ENCODE data around the gene ZDHHC3. TPM values are rescaled to one million over a fixed set of nuclear protein-coding genes. Genes with fewer than 3 reads are reported as not detected.

Gene ZDHHC3
- total RNA-seq, 1 experiment from 2014 or later = 49.5 TPM

GRCh38 chr3:44903314-44903713 is 72.7 kb downstream of the ZDHHC3 start:
- no peak for DNase-seq (ENCODE audit: low read depth, low spot score)
- ATAC-seq = no peak
- CTCF ChIA-PET = no interaction called here
- in situ Hi-C loops (cut with HindIII; ENCODE audit: low pct_unique_long_range_greater_than_20kb, low sequenced_read_pairs) (no loop called here), intact Hi-C loops (cut with micrococcal nuclease; ENCODE audit: unreplicated experiment) (no loop called here)
- BruUV-seq (replicated peaks) = no TSS peak
- Histone ChIP-seq H3K36me3 (ENCODE audit: control insufficient read depth, insufficient read depth, low read length) (no peaks in the 10 kb centered on the region), H3K4me1 (ENCODE audit: control insufficient read depth, insufficient read depth, low read length) (no peaks in the 10 kb centered on the region), H3K27ac (ENCODE audit: low read length) (no peak overlapping the region), H3K9me3 (ENCODE audit: control insufficient read depth, insufficient read depth, low read depth, low read length) (no peaks in the 10 kb centered on the region), H3K4me3 (ENCODE audit: low read depth in 2 of 2, low read length in 2 of 2) (no peak overlapping the region), H3K27me3 (ENCODE audit: control insufficient read depth, insufficient read depth, low read length) (no peaks in the 10 kb centered on the region)
- POLR2A ChIA-PET = no interaction called here
- no peak for TF ChIP-seq POLR2AphosphoS5 (IDR thresholded peaks at IDR 0.05; ENCODE audit: low read depth, low read length)
- TF ChIP-seq CTCF (IDR thresholded peaks at IDR 0.05) = no peak
- no peak for TF ChIP-seq REST (IDR thresholded peaks at IDR 0.05; ENCODE audit: insufficient read depth in 1 of 2, low read depth in 2 of 2, low read length in 1 of 2)
- no peak for TF ChIP-seq TCF7L2 (IDR thresholded peaks at IDR 0.05; ENCODE audit: low read depth, low read length)
- TF ChIP-seq SIN3A (IDR thresholded peaks at IDR 0.05; ENCODE audit: borderline replicate concordance, insufficient read depth, low read depth, low read length) = no peak

GRCh38 chr3:44902628-44903027 is 73.3 kb downstream of the ZDHHC3 start:
- no peaks in the 10 kb centered on the region for H3K36me3 ChIP-seq (ENCODE audit: control insufficient read depth, insufficient read depth, low read length)
- no peaks in the 10 kb centered on the region for H3K9me3 ChIP-seq (ENCODE audit: control insufficient read depth, insufficient read depth, low read depth, low read length)
- H3K4me1 ChIP-seq (ENCODE audit: control insufficient read depth, insufficient read depth, low read length) = no peaks in the 10 kb centered on the region
- ChIA-PET POLR2A (no interaction called here), CTCF (no interaction called here)
- DNase-seq (ENCODE audit: low read depth, low spot score) (no peak), ATAC-seq (no peak)
- H3K27ac ChIP-seq (ENCODE audit: low read length) = no peak overlapping the region
- intact Hi-C loops (cut with micrococcal nuclease; ENCODE audit: unreplicated experiment) (no loop called here), in situ Hi-C loops (cut with HindIII; ENCODE audit: low pct_unique_long_range_greater_than_20kb, low sequenced_read_pairs) (no loop called here)
- BruUV-seq (replicated peaks) = no TSS peak
- H3K4me3 ChIP-seq (ENCODE audit: low read depth in 2 of 2, low read length in 2 of 2) = no peak overlapping the region
- no peaks in the 10 kb centered on the region for H3K27me3 ChIP-seq (ENCODE audit: control insufficient read depth, insufficient read depth, low read length)
- TF ChIP-seq TCF7L2 (IDR thresholded peaks at IDR 0.05; ENCODE audit: low read depth, low read length) = no peak
- TF ChIP-seq CTCF (IDR thresholded peaks at IDR 0.05) = no peak
- no peak for TF ChIP-seq SIN3A (IDR thresholded peaks at IDR 0.05; ENCODE audit: borderline replicate concordance, insufficient read depth, low read depth, low read length)
- no peak for TF ChIP-seq POLR2AphosphoS5 (IDR thresholded peaks at IDR 0.05; ENCODE audit: low read depth, low read length)
- TF ChIP-seq REST (IDR thresholded peaks at IDR 0.05; ENCODE audit: insufficient read depth in 1 of 2, low read depth in 2 of 2, low read length in 1 of 2) = no peak
